GM12873 (cell line): ENCODE data around the gene SERPINA3.

Source experiments
- CTCF ChIP-seq: IDR thresholded peaks from 2 replicates; pipeline ENCODE4 v1.5.1; 2012; ENCODE audit warnings: low read depth, mild to moderate bottlenecking, moderate library complexity, low read length, control low read depth; ENCODE audit not compliant: insufficient read depth; ENCODE audit errors: missing control alignments

Gene SERPINA3

GRCh38 chr14:94612174-94612573, at the start of gene SERPINA3:
SERPINA3 (plus strand) TSS chr14:94612391; CDS start chr14:94614442, 2,051 bp downstream.
- TF ChIP-seq CTCF = no peak

GRCh38 chr14:94562941-94563883, 49.0 kb upstream of the SERPINA3 start:
- TF ChIP-seq CTCF = no peak

GRCh38 chr14:94564381-94564780, 47.8 kb upstream of the SERPINA3 start:
- no peak for TF ChIP-seq CTCF

- TF ChIP-seq CTCF = no peak
Measured at GRCh38 chr14:94568186-94568585, 44.0 kb upstream of the SERPINA3 start.

GRCh38 chr14:94569381-94570001, 42.7 kb upstream of the SERPINA3 start:
- TF ChIP-seq CTCF = no peak

GRCh38 chr14:94570002-94570400, 42.2 kb upstream of the SERPINA3 start:
- TF ChIP-seq CTCF = no peak

- TF ChIP-seq CTCF = no peak
Measured at GRCh38 chr14:94570440-94570839, 41.8 kb upstream of the SERPINA3 start.
